CD4-positive, alpha-beta memory T cell (primary cell): ENCODE measurements around the gene EMC9. TPM values are rescaled to one million over a fixed set of nuclear protein-coding genes. Genes with fewer than 3 reads are reported as not detected.

Experiments used
- CTCF ChIA-PET: fragments of 350-600 bp; sonication (Branson Sonifier 250); formaldehyde crosslinking; loops from one replicate; lab custom pipeline; 2021; ENCODE audit warnings: inconsistent platforms; ENCODE audit not compliant: partially characterized antibody; lab: Charles Lee
- POLR2A ChIA-PET: fragments of 350-600 bp; sonication (Branson Sonifier 250); formaldehyde crosslinking; loops from one replicate; lab custom pipeline; 2021; ENCODE audit not compliant: partially characterized antibody; lab: Charles Lee
- DNase-seq, 5 donors: peaks; one replicate each; pipeline versions ENCODE4 v3.0.0 to v3.0.0-alpha.2; 2020 to 2022; ENCODE audit warnings: mixed read lengths in 1 of 5
- H3K27ac ChIP-seq: one replicate; pipeline ENCODE4 v1.7.0; 2013; ENCODE audit warnings: low read depth, low read length
- H3K27me3 ChIP-seq: 2 replicates; pipeline ENCODE4 v1.7.0; 2013; ENCODE audit warnings: mild to moderate bottlenecking, low read length, moderate library complexity; ENCODE audit not compliant: insufficient read depth
- H3K36me3 ChIP-seq: 2 replicates; pipeline ENCODE4 v1.7.0; 2013; ENCODE audit warnings: mild to moderate bottlenecking, low read length, moderate library complexity; ENCODE audit not compliant: insufficient read depth
- H3K4me1 ChIP-seq: 2 replicates; pipeline ENCODE4 v1.7.0; 2013; ENCODE audit warnings: mild to moderate bottlenecking, low read length, moderate library complexity; ENCODE audit not compliant: insufficient read depth
- H3K4me3 ChIP-seq, 2 donors: one replicate each; pipeline ENCODE4 v1.7.0; 2013; ENCODE audit warnings: low read length in 2 of 2, mild to moderate bottlenecking in 1 of 2
- H3K9me3 ChIP-seq, 2 donors: one replicate each; pipeline ENCODE4 v1.7.0; 2013; ENCODE audit warnings: low read length in 2 of 2, control low read depth in 1 of 2; ENCODE audit not compliant: control insufficient read depth in 1 of 2
- H3K27ac Mint-ChIP-seq, 7 donors: one replicate each; pipeline ENCODE4 v1.8.0; 2020 to 2021; ENCODE audit warnings: mixed read lengths in 7 of 7, mild to moderate bottlenecking in 6 of 7, inconsistent platforms in 3 of 7, moderate library complexity in 3 of 7
- H3K27me3 Mint-ChIP-seq, 2 donors: one replicate each; pipeline ENCODE4 v1.8.0; 2020 to 2021; ENCODE audit warnings: mixed read lengths in 2 of 2
- H3K36me3 Mint-ChIP-seq, 2 donors: one replicate each; pipeline ENCODE4 v1.8.0; 2020 to 2021; ENCODE audit warnings: mixed read lengths in 2 of 2, inconsistent platforms in 1 of 2, mild to moderate bottlenecking in 1 of 2
- H3K4me1 Mint-ChIP-seq, 4 donors: one replicate each; pipeline ENCODE4 v1.8.0; 2020 to 2021; ENCODE audit warnings: mixed read lengths in 4 of 4, mild to moderate bottlenecking in 1 of 4
- H3K4me3 Mint-ChIP-seq, 8 donors: one replicate each; pipeline ENCODE4 v1.8.0; 2020 to 2021; ENCODE audit warnings: mixed read lengths in 8 of 8, mild to moderate bottlenecking in 7 of 8, moderate library complexity in 6 of 8, inconsistent platforms in 3 of 8
- H3K9me3 Mint-ChIP-seq, 8 donors: one replicate each; pipeline ENCODE4 v1.8.0; 2020 to 2021; ENCODE audit warnings: mixed read lengths in 8 of 8, mild to moderate bottlenecking in 5 of 8, inconsistent platforms in 3 of 8, moderate library complexity in 1 of 8
- intact Hi-C: fragments of 100-400 bp; cut with micrococcal nuclease; formaldehyde crosslinking; loops from one replicate; pipeline ENCODE4 v1.15.1; 2023
- polyA plus RNA-seq, 2 donors: library from polyadenylated mRNA; unstranded; fragments of 300-500 nt; fragmentation: Illumina TruSeq; gene quantifications; one replicate each; pipeline ENCODE4 v1.2.3, GENCODE V29; 2021
- total RNA-seq, 2 experiments: library from RNA; stranded (reverse); gene quantifications; one replicate each; pipeline ENCODE4 v1.2.3, GENCODE V29; 2021

EMC9 gene
- total and polyA plus RNA-seq, 4 experiments from 2014 or later: 11.4 to 33.9 (median 23.3) TPM

- Mint-ChIP-seq H3K36me3 (peaks cover 27 to 65% of the 10 kb centered on the region in 2 donors), H3K27ac (peak within 1 kb of the TSS; percentile 95 to 99 (median 98)), H3K9me3 (no peaks in the 10 kb centered on the region), H3K27me3 (no peaks in the 10 kb centered on the region), H3K4me3 (peak within 1 kb of the TSS; percentile 97 to 100 (median 98)), H3K4me1 (peaks cover 35 to 87% (median 56%) of the 10 kb centered on the region in 4 donors)
- Histone ChIP-seq H3K4me1 (peaks cover 67% of the 10 kb centered on the region), H3K4me3 (peak within 1 kb of the TSS; percentile 85 to 99), H3K27me3 (no peaks in the 10 kb centered on the region), H3K9me3 (no peaks in the 10 kb centered on the region), H3K36me3 (peaks cover 53% of the 10 kb centered on the region), H3K27ac (peak within 1 kb of the TSS; percentile 92)
- DNase-seq: peak; percentile 81 to 92 (median 84)
- intact Hi-C loops: loop anchor here (2.0 to 10.0 kb wide), 4 partner anchors 52 to 678 kb away; partner anchors contain the start of genes CHMP4A, NGDN, PCK2 and TINF2
- POLR2A ChIA-PET: interaction anchor here (0.6 to 9.5 kb wide), 32 partner anchors 9 to 1276 kb away, joined by 3 to 162 read pairs (median 5); partner anchors contain the start of genes ACIN1, C14orf119, CARMIL3 and CBLN3
- CTCF ChIA-PET: interaction anchor here (1.3 to 8.5 kb wide), 12 partner anchors 9 to 285 kb away, joined by 3 to 110 read pairs (median 6); partner anchors contain the start of genes CIDEB, DCAF11, IRF9 and MDP1
Measured at GRCh38 chr14:24146453-24146977, 5.1 kb upstream of the EMC9 start, which contains the start of gene PSME2. Gene PSME2, minus strand, starts transcription at chr14:24146610. Its CDS starts 29 bp downstream, at chr14:24146581.

- H3K4me1 ChIP-seq: peaks cover 67% of the 10 kb centered on the region
- ChIA-PET CTCF (interaction anchor here (1.0 to 8.5 kb wide), 13 partner anchors 9 to 285 kb away, joined by 3 to 110 read pairs (median 5); partner anchors contain the start of genes CIDEB, DCAF11, IRF9 and MDP1), POLR2A (interaction anchor here (0.6 to 9.5 kb wide), 27 partner anchors 9 to 1051 kb away, joined by 3 to 162 read pairs (median 10); partner anchors contain the start of genes ACIN1, C14orf119, CBLN3 and CHMP4A)
- Mint-ChIP-seq H3K36me3 (peaks cover 24 to 65% of the 10 kb centered on the region in 2 donors), H3K4me1 (peaks cover 35 to 91% (median 55%) of the 10 kb centered on the region in 4 donors), H3K27ac (peak overlapping the region; percentile 95 to 99 (median 98)), H3K9me3 (no peaks in the 10 kb centered on the region), H3K27me3 (no peaks in the 10 kb centered on the region), H3K4me3 (peak overlapping the region; percentile 97 to 100 (median 98))
- no peaks in the 10 kb centered on the region for H3K9me3 ChIP-seq
- no peaks in the 10 kb centered on the region for H3K27me3 ChIP-seq
- H3K4me3 ChIP-seq: peak overlapping the region; percentile 85 to 99
- intact Hi-C loops: loop anchor here (2.0 to 10.0 kb wide), 4 partner anchors 51 to 677 kb away; partner anchors contain the start of genes CHMP4A, NGDN, PCK2 and TINF2
- peaks cover 47% of the 10 kb centered on the region for H3K36me3 ChIP-seq
- peak overlapping the region; percentile 92 for H3K27ac ChIP-seq
- no peak for DNase-seq
Measured at GRCh38 chr14:24145690-24146452, 4.5 kb upstream of the EMC9 start.

GRCh38 chr14:24145219-24145618, 3.8 kb upstream of the EMC9 start:
- Mint-ChIP-seq H3K36me3 (peaks cover 18 to 62% of the 10 kb centered on the region in 2 donors), H3K9me3 (no peaks in the 10 kb centered on the region), H3K4me1 (peaks cover 35 to 91% (median 54%) of the 10 kb centered on the region in 4 donors), H3K27me3 (no peaks in the 10 kb centered on the region), H3K4me3 (peak overlapping the region; percentile 12 to 100 (median 98)), H3K27ac (peak overlapping the region in 6 of 7 donors; percentile 17 to 99 (median 98))
- Histone ChIP-seq H3K4me3 (peak overlapping the region; percentile 85 to 99), H3K27me3 (no peaks in the 10 kb centered on the region), H3K9me3 (no peaks in the 10 kb centered on the region), H3K36me3 (peaks cover 40% of the 10 kb centered on the region), H3K4me1 (peaks cover 64% of the 10 kb centered on the region), H3K27ac (peak overlapping the region; percentile 92)
- intact Hi-C loops: loop anchor here (10.0 kb wide), 1 partner anchor 50 kb away; the partner anchor contains the start of gene PCK2
- no peak for DNase-seq
- ChIA-PET CTCF (interaction anchor here (1.0 to 8.5 kb wide), 6 partner anchors 8 to 163 kb away, joined by 3 to 110 read pairs (median 16); partner anchors contain the start of genes CIDEB, IRF9, PSME1 and TINF2), POLR2A (interaction anchor here (0.6 to 9.5 kb wide), 12 partner anchors 8 to 285 kb away, joined by 3 to 162 read pairs (median 24); partner anchors contain the start of genes CBLN3, CHMP4A, DCAF11 and IPO4)

- DNase-seq: no peak
- H3K36me3 Mint-ChIP-seq: peaks cover 19 to 61% of the 10 kb centered on the region in 2 donors
- intact Hi-C loops: loop anchor here (10.0 kb wide), 1 partner anchor 50 kb away; the partner anchor contains the start of gene PCK2
- Histone ChIP-seq H3K36me3 (peaks cover 35% of the 10 kb centered on the region), H3K4me3 (no peak overlapping the region), H3K27ac (peak overlapping the region; percentile 92), H3K4me1 (peaks cover 61% of the 10 kb centered on the region), H3K27me3 (no peaks in the 10 kb centered on the region), H3K9me3 (no peaks in the 10 kb centered on the region)
- H3K27me3 Mint-ChIP-seq: no peaks in the 10 kb centered on the region
- ChIA-PET CTCF (interaction anchor here (1.1 to 8.5 kb wide), 3 partner anchors 16 to 87 kb away, joined by 3 to 110 read pairs (median 36); partner anchors contain the start of gene IRF9), POLR2A (interaction anchor here (0.7 to 9.5 kb wide), 7 partner anchors 7 to 286 kb away, joined by 3 to 162 read pairs (median 5); partner anchors contain the start of genes DCAF11, IRF9, MDP1 and NRL)
- H3K4me3 Mint-ChIP-seq: peak overlapping the region in 7 of 8 donors; percentile 6 to 63 (median 33)
- peak overlapping the region in 5 of 7 donors; percentile 51 to 98 (median 73) for H3K27ac Mint-ChIP-seq
- peaks cover 37 to 94% (median 54%) of the 10 kb centered on the region in 4 donors for H3K4me1 Mint-ChIP-seq
- no peaks in the 10 kb centered on the region for H3K9me3 Mint-ChIP-seq
Measured at GRCh38 chr14:24144451-24144850, 3.1 kb upstream of the EMC9 start.

- no peaks in the 10 kb centered on the region for H3K9me3 ChIP-seq
- no peak overlapping the region for H3K27ac ChIP-seq
- H3K36me3 ChIP-seq: peaks cover 35% of the 10 kb centered on the region
- H3K4me1 ChIP-seq: peaks cover 61% of the 10 kb centered on the region
- H3K9me3 Mint-ChIP-seq: no peaks in the 10 kb centered on the region
- ChIA-PET POLR2A (interaction anchor here (1.0 to 9.5 kb wide), 7 partner anchors 6 to 287 kb away, joined by 3 to 162 read pairs (median 5); partner anchors contain the start of genes IRF9, MDP1, PSME1 and TM9SF1), CTCF (interaction anchor here (0.8 to 5.7 kb wide), 2 partner anchors 18 to 34 kb away, joined by 4 to 36 read pairs; partner anchors contain the start of gene IRF9)
- H3K27ac Mint-ChIP-seq: peak overlapping the region in 5 of 7 donors; percentile 37 to 94 (median 72)
- H3K4me3 ChIP-seq: no peak overlapping the region
- DNase-seq: no peak
- H3K4me1 Mint-ChIP-seq: peaks cover 34 to 94% (median 54%) of the 10 kb centered on the region in 4 donors
- H3K4me3 Mint-ChIP-seq: peak overlapping the region in 5 of 8 donors; percentile 28 to 48 (median 32)
- intact Hi-C loops: loop anchor here (10.0 kb wide), 1 partner anchor 49 kb away; the partner anchor contains the start of gene PCK2
- H3K36me3 Mint-ChIP-seq: peaks cover 22 to 67% of the 10 kb centered on the region in 2 donors
- H3K27me3 ChIP-seq: no peaks in the 10 kb centered on the region
- no peaks in the 10 kb centered on the region for H3K27me3 Mint-ChIP-seq
Measured at GRCh38 chr14:24143511-24143910, 2.1 kb upstream of the EMC9 start.
